Trophoblast cell (in vitro differentiated cells and primary cell): ENCODE measurements around the gene FAU. TPM values are rescaled to one million over a fixed set of nuclear protein-coding genes. Genes with fewer than 3 reads are reported as not detected.

Source experiments
- DNase-seq, 2 donors: peaks; one replicate each; pipeline ENCODE4 v3.0.0-alpha.2; 2016
- H2AFZ ChIP-seq: 2 replicates; pipeline ENCODE4 v1.6.1; 2013; ENCODE audit warnings: low read length, moderate library complexity, mild to moderate bottlenecking; ENCODE audit not compliant: insufficient read depth, poor library complexity
- H2AK5ac ChIP-seq: 2 replicates; pipeline ENCODE4 v1.6.1; 2013; ENCODE audit warnings: mild to moderate bottlenecking, low read length
- H2BK120ac ChIP-seq: 2 replicates; pipeline ENCODE4 v1.6.1; 2013; ENCODE audit warnings: low read length, mild to moderate bottlenecking, moderate library complexity; ENCODE audit not compliant: insufficient read depth, poor library complexity
- H2BK12ac ChIP-seq: 2 replicates; pipeline ENCODE4 v1.6.1; 2013; ENCODE audit warnings: mild to moderate bottlenecking, low read length, moderate library complexity
- H2BK5ac ChIP-seq: 2 replicates; pipeline ENCODE4 v1.6.1; 2013; ENCODE audit warnings: low read length, low read depth, moderate library complexity, mild to moderate bottlenecking; ENCODE audit not compliant: poor library complexity
- H3K14ac ChIP-seq: 2 replicates; pipeline ENCODE4 v1.6.1; 2013; ENCODE audit warnings: mild to moderate bottlenecking, low read length
- H3K18ac ChIP-seq: 2 replicates; pipeline ENCODE4 v1.6.1; 2013; ENCODE audit warnings: mild to moderate bottlenecking, low read length
- H3K23ac ChIP-seq: 2 replicates; pipeline ENCODE4 v1.6.1; 2013; ENCODE audit warnings: low read length
- H3K27ac ChIP-seq: 2 replicates; pipeline ENCODE4 v1.5.1; 2013; ENCODE audit warnings: low read depth, mild to moderate bottlenecking, inconsistent platforms, low read length, moderate library complexity
- H3K27me3 ChIP-seq: 2 replicates; pipeline ENCODE4 v1.6.1; 2013; ENCODE audit warnings: inconsistent platforms, mild to moderate bottlenecking, low read length, moderate library complexity; ENCODE audit not compliant: insufficient read depth
- H3K36me3 ChIP-seq, 2 experiments: 1 replicate in 1 of 2; 2 replicates in 1 of 2; pipeline ENCODE4 v1.6.1; 2013; ENCODE audit warnings: low read length in 2 of 2, mild to moderate bottlenecking in 2 of 2, moderate library complexity in 1 of 2; ENCODE audit not compliant: insufficient read depth in 2 of 2, control insufficient read depth in 1 of 2
- H3K4ac ChIP-seq: 2 replicates; pipeline ENCODE4 v1.6.1; 2013; ENCODE audit warnings: low read depth, mild to moderate bottlenecking, low read length, moderate library complexity
- H3K4me1 ChIP-seq, 2 experiments: 1 replicate in 1 of 2; 2 replicates in 1 of 2; pipeline ENCODE4 v1.6.1; 2013; ENCODE audit warnings: low read length in 2 of 2, mild to moderate bottlenecking in 2 of 2, moderate library complexity in 1 of 2; ENCODE audit not compliant: insufficient read depth in 2 of 2, control insufficient read depth in 1 of 2
- H3K4me2 ChIP-seq: 2 replicates; pipeline ENCODE4 v1.6.1; 2013; ENCODE audit warnings: inconsistent platforms, mild to moderate bottlenecking, low read length, moderate library complexity
- H3K4me3 ChIP-seq: 2 replicates; pipeline ENCODE4 v1.5.1; 2013; ENCODE audit warnings: mild to moderate bottlenecking, low read depth, low read length, inconsistent platforms
- H3K79me1 ChIP-seq: one replicate; pipeline ENCODE4 v1.6.1; 2013; ENCODE audit warnings: low read length
- H3K79me2 ChIP-seq: 2 replicates; pipeline ENCODE4 v1.6.1; 2013; ENCODE audit warnings: low read length, mild to moderate bottlenecking; ENCODE audit not compliant: control insufficient read depth, insufficient read depth, poor library complexity
- H3K9ac ChIP-seq: 2 replicates; pipeline ENCODE4 v1.6.1; 2013; ENCODE audit warnings: mild to moderate bottlenecking, low read length
- H3K9me3 ChIP-seq: 2 replicates; pipeline ENCODE4 v1.6.1; 2013; ENCODE audit warnings: low read depth, mild to moderate bottlenecking, control low read depth, inconsistent platforms, low read length; ENCODE audit not compliant: insufficient read depth
- H4K12ac ChIP-seq: 2 replicates; pipeline ENCODE4 v1.6.1; 2013; ENCODE audit warnings: low read depth, mild to moderate bottlenecking, low read length, moderate library complexity
- H4K8ac ChIP-seq: 2 replicates; pipeline ENCODE4 v1.6.1; 2013; ENCODE audit warnings: low read depth, mild to moderate bottlenecking, low read length, moderate library complexity
- H4K91ac ChIP-seq: one replicate; pipeline ENCODE4 v1.6.1; 2013; ENCODE audit warnings: low read depth, mild to moderate bottlenecking, low read length, moderate library complexity
- WGBS: extraction: QIAGEN DNeasy Blood & Tissue Kit; methylation state at CpG from one replicate; pipeline ENCODE4 v1.1.7; 2013; ENCODE audit warnings: missing lambda C conversion rate; ENCODE audit not compliant: insufficient read length, insufficient coverage; ENCODE audit errors: extremely low coverage; 5-methylcytosine and 5-hydroxymethylcytosine counted together
- polyA plus RNA-seq: library from polyadenylated mRNA; stranded (reverse); fragments of 200-250 nt; gene quantifications from 2 replicates; pipeline ENCODE4 v1.2.3, GENCODE V29; 2013

The FAU gene
- 1,352 and 1,391 TPM in 2 replicates for polyA plus RNA-seq

DNA sequence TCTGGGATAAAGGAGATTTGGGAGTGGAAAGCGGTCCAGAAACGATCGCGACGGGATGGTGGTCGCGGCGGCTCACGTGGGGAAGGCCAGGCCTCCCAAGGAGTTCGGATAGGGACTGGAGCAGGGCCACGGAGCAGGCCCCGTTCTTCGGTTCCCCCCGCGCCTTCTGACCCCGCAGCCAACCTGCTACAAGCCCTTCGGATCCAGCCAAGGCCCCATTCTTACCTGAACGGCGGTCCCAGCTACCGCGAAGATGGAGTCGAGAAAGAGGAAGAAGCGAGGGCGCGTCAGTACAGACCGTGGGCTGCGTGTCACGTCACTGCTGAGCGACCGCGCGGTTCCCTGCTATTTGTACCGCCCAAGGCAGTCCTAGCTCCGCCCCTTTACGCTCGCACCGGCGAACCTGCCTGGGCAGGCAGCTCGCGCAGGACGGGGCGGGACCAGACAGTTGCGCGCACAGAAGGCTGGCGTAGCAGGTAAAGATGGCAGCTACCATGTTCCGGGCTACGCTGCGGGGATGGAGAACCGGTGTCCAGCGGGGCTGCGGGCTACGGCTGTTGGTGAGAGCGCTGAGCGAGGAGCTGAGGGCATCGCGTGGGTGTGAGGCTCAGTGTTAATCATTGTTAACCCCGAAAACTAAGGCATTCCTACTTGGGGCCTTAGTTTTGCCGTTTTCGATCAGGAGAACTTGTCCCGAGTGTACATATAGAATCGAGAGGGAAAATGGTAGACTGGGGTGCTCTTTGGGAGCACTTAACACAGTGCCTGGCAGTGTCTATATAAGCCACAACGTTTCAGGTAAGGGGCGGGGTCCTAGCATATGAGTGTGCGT is at the start of gene FAU, which contains the start of gene MRPL49:
FAU (minus strand) TSS at position 270 of the 832 bp plus-strand sequence. CDS start 321 bp downstream, outside the sequence.
MRPL49 (plus strand) TSS at position 457 of the 832 bp plus-strand sequence; CDS start at position 483, 26 bp downstream.
- WGBS, result no CpG with 5 or more reads among the region's 64 CpGs

DNA sequence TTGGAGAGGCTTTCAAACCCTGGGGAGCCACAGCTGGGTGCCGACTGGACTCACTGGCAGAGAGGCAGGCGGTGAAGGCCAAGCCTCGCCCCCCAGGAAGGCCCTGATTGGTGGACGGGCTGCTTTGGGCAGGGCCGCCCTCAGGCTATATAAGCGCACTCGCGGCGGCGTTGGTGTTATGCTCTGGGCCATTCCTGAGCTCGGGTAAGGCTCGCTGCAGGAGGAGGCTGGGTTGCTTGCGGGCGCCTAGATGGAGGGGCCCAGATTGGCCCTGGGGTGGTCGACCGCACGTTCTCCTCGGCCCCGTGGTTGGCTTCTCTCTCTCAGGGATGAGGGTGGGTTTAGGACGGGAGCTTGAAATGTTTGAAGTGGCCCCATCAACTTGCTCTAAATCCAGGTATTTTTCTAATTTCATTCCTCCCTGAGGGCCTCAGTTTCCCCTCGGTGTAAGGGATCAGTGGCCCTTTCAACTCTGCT is 48.2 kb upstream of the FAU start, which contains the start of gene SPDYC:
SPDYC (plus strand) TSS at position 176 of the 477 bp plus-strand sequence. CDS start 1,125 bp downstream, outside the sequence.
- peak within 1 kb of the TSS; percentile 24 for H3K27ac ChIP-seq
- H3K14ac ChIP-seq, result peak within 1 kb of the TSS; percentile 18
- H3K18ac ChIP-seq, result no peak within 1 kb of the TSS
- H3K9ac ChIP-seq, result no peak within 1 kb of the TSS
- no peak within 1 kb of the TSS for H2BK120ac ChIP-seq
- no peak within 1 kb of the TSS for H3K4ac ChIP-seq
- no peak within 1 kb of the TSS for H3K4me2 ChIP-seq
- H2AK5ac ChIP-seq, result no peak within 1 kb of the TSS
- peak; percentile 62 to 83 for DNase-seq
- H3K36me3 ChIP-seq, result no peaks in the 10 kb centered on the region
- peak within 1 kb of the TSS; percentile 69 for H2AFZ ChIP-seq
- no peaks in the 10 kb centered on the region for H3K79me2 ChIP-seq
- H3K79me1 ChIP-seq, result peaks cover 9% of the 10 kb centered on the region
- H3K4me1 ChIP-seq, result peaks cover 9 to 14% of the 10 kb centered on the region in 2 experiments
- peak within 1 kb of the TSS; percentile 14 for H4K12ac ChIP-seq
- H3K27me3 ChIP-seq, result no peaks in the 10 kb centered on the region
- WGBS, result no CpG with 5 or more reads among the region's 21 CpGs
- peak within 1 kb of the TSS; percentile 64 for H4K8ac ChIP-seq
- H3K9me3 ChIP-seq, result peaks cover 2% of the 10 kb centered on the region
- peak within 1 kb of the TSS; percentile 23 for H4K91ac ChIP-seq
- H3K23ac ChIP-seq, result no peak within 1 kb of the TSS
- peak within 1 kb of the TSS; percentile 5 for H2BK12ac ChIP-seq
- H2BK5ac ChIP-seq, result no peak within 1 kb of the TSS
- no peak within 1 kb of the TSS for H3K4me3 ChIP-seq

More for the DNA sequence above, at the start of gene FAU, which contains the start of gene MRPL49:
- H2AFZ ChIP-seq, result peak within 1 kb of the TSS; percentile 56
- peak within 1 kb of the TSS; percentile 85 for H2AK5ac ChIP-seq
- H2BK120ac ChIP-seq, result peak within 1 kb of the TSS; percentile 53
- H3K27me3 ChIP-seq, result no peaks in the 10 kb centered on the region
- peak within 1 kb of the TSS; percentile 71 for H3K18ac ChIP-seq
- H2BK5ac ChIP-seq, result peak within 1 kb of the TSS; percentile 65
- H3K9ac ChIP-seq, result peak within 1 kb of the TSS; percentile 90
- DNase-seq, result peak; percentile 99
- H3K79me1 ChIP-seq, result peaks cover 12% of the 10 kb centered on the region
- peak within 1 kb of the TSS; percentile 84 for H3K14ac ChIP-seq
- H3K79me2 ChIP-seq, result peaks cover 15% of the 10 kb centered on the region
- H3K4me3 ChIP-seq, result peak within 1 kb of the TSS; percentile 85
- no peak within 1 kb of the TSS for H3K23ac ChIP-seq
- peak within 1 kb of the TSS; percentile 91 for H4K91ac ChIP-seq
- no peak within 1 kb of the TSS for H2BK12ac ChIP-seq
- peak within 1 kb of the TSS; percentile 72 for H4K12ac ChIP-seq
- peaks cover 0 to 5% of the 10 kb centered on the region in 2 experiments for H3K4me1 ChIP-seq
- peak within 1 kb of the TSS; percentile 74 for H3K4me2 ChIP-seq
- peak within 1 kb of the TSS; percentile 80 for H3K27ac ChIP-seq
- H3K36me3 ChIP-seq, result peaks cover 46 to 56% of the 10 kb centered on the region in 2 experiments
- H4K8ac ChIP-seq, result peak within 1 kb of the TSS; percentile 78
- no peaks in the 10 kb centered on the region for H3K9me3 ChIP-seq
- peak within 1 kb of the TSS; percentile 85 for H3K4ac ChIP-seq

DNA sequence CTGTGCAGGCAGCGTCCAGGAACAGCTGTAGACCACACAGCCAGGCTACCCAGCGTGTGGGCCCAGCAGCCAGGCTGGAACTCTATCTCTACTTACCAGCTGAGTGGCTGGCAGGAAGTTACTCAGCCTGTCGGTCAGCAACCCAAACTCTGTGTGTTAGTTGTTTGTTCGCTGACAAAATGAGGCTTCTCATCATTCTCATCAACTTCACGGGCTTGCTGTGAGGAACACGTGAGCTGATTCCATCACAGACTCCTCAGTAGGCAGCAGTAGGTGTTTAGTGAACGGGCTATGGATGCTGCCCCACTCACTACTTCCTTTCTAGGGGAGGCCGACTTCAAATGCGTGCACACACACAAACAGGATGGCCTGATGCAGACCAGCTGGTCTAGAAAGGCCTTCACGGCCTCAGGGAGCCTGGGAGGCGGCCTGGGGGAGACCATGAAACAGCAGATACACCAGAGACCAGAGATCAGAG is 47.3 kb upstream of the FAU start:
- H3K18ac ChIP-seq, result no peak overlapping the region
- peak overlapping the region; percentile 69 for H2AFZ ChIP-seq
- H3K9me3 ChIP-seq, result peaks cover 2% of the 10 kb centered on the region
- H3K4me2 ChIP-seq, result no peak overlapping the region
- no peak overlapping the region for H3K4ac ChIP-seq
- no peaks in the 10 kb centered on the region for H3K36me3 ChIP-seq
- H2AK5ac ChIP-seq, result no peak overlapping the region
- H3K9ac ChIP-seq, result no peak overlapping the region
- peaks cover 9% of the 10 kb centered on the region in 2 experiments for H3K4me1 ChIP-seq
- peak overlapping the region; percentile 18 for H3K14ac ChIP-seq
- H4K8ac ChIP-seq, result peak overlapping the region; percentile 64
- H2BK12ac ChIP-seq, result peak overlapping the region; percentile 5
- H3K4me3 ChIP-seq, result no peak overlapping the region
- peak overlapping the region; percentile 23 for H4K91ac ChIP-seq
- H3K23ac ChIP-seq, result no peak overlapping the region
- peak overlapping the region; percentile 14 for H4K12ac ChIP-seq
- no peak overlapping the region for H2BK5ac ChIP-seq
- peaks cover 7% of the 10 kb centered on the region for H3K79me1 ChIP-seq
- H3K27me3 ChIP-seq, result no peaks in the 10 kb centered on the region
- H3K79me2 ChIP-seq, result no peaks in the 10 kb centered on the region
- peak overlapping the region; percentile 10 for H2BK120ac ChIP-seq
- peak overlapping the region; percentile 24 for H3K27ac ChIP-seq
- DNase-seq, result no peak
- WGBS, result no CpG with 5 or more reads among the region's 11 CpGs

DNA sequence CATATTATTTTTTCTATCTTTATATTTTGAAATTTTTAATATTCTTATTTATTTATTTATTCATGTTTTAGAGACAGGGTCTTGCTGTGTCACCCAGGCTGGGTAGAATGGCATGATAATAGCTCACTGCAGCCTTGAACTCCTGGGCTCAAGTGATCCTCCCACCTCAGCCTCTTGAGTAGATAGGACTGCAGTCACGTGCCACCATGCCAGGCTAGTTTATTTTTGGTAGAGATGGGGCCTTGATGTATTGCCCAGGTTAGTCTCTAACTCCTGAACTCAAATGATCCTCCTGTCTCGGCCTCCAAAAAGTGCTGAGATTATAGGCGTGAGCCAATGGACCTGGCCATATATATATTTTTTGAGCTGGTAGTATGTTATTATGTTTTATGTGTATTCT is 45.7 kb upstream of the FAU start:
- H3K9me3 ChIP-seq, result peaks cover 2% of the 10 kb centered on the region
- no peak overlapping the region for H4K91ac ChIP-seq
- no peak overlapping the region for H3K4ac ChIP-seq
- H3K27ac ChIP-seq, result no peak overlapping the region
- H3K4me2 ChIP-seq, result no peak overlapping the region
- peaks cover 5% of the 10 kb centered on the region for H3K79me1 ChIP-seq
- no peak overlapping the region for H2BK12ac ChIP-seq
- H3K36me3 ChIP-seq, result no peaks in the 10 kb centered on the region
- no peak overlapping the region for H4K12ac ChIP-seq
- no peaks in the 10 kb centered on the region for H3K79me2 ChIP-seq
- H3K18ac ChIP-seq, result no peak overlapping the region
- H3K9ac ChIP-seq, result no peak overlapping the region
- no peak overlapping the region for H2BK5ac ChIP-seq
- WGBS, result no CpG with 5 or more reads among the region's 3 CpGs
- no peak overlapping the region for H3K14ac ChIP-seq
- no peak overlapping the region for H2BK120ac ChIP-seq
- no peak overlapping the region for H2AFZ ChIP-seq
- H4K8ac ChIP-seq, result no peak overlapping the region
- peaks cover 7% of the 10 kb centered on the region in 2 experiments for H3K4me1 ChIP-seq
- no peak for DNase-seq
- no peak overlapping the region for H2AK5ac ChIP-seq
- no peaks in the 10 kb centered on the region for H3K27me3 ChIP-seq
- H3K23ac ChIP-seq, result no peak overlapping the region
- no peak overlapping the region for H3K4me3 ChIP-seq
